HEK293 (cell line): ENCODE data around the gene CD300LG.

ENCODE experiments used
- GLIS1 ChIP-seq: fragments of 450-650 bp; formaldehyde crosslinking; IDR thresholded peaks from 2 replicates; pipeline ENCODE4 v1.5.1; 2016; ENCODE audit warnings: missing biosample characterization, missing genetic modification characterization
- WT1 ChIP-seq: fragments of 450-650 bp; formaldehyde crosslinking; IDR thresholded peaks from 2 replicates; pipeline ENCODE4 v1.5.1; 2016; ENCODE audit warnings: missing biosample characterization, missing genetic modification characterization
- ZBTB17 ChIP-seq: fragments of 450-650 bp; formaldehyde crosslinking; IDR thresholded peaks from 2 replicates; pipeline ENCODE4 v1.5.1; 2016; ENCODE audit warnings: missing biosample characterization, missing genetic modification characterization
- ZNF169 ChIP-seq: fragments of 450-650 bp; formaldehyde crosslinking; IDR thresholded peaks from 2 replicates; pipeline ENCODE4 v1.5.1; 2016; ENCODE audit warnings: missing biosample characterization, missing genetic modification characterization
- ZNF23 ChIP-seq: fragments of 450-650 bp; formaldehyde crosslinking; IDR thresholded peaks from 2 replicates; pipeline ENCODE4 v1.5.1; 2016; ENCODE audit warnings: missing biosample characterization, missing genetic modification characterization, borderline replicate concordance
- ZNF837 ChIP-seq: fragments of 450-650 bp; formaldehyde crosslinking; IDR thresholded peaks from 2 replicates; pipeline ENCODE4 v1.5.1; 2016; ENCODE audit warnings: missing biosample characterization, missing genetic modification characterization
- TF ChIP-seq, protein P1 (sequence below): fragments of 450-650 bp; formaldehyde crosslinking; IDR thresholded peaks from 2 replicates; pipeline ENCODE4 v1.5.1; 2016; ENCODE audit warnings: missing biosample characterization, missing genetic modification characterization
- TF ChIP-seq, protein P2 (sequence below): sonication (generic); formaldehyde crosslinking; IDR thresholded peaks from 2 replicates; pipeline ENCODE4 v1.8.1; 2022; ENCODE audit warnings: mild to moderate bottlenecking, moderate library complexity, missing genetic modification reagents
- TF ChIP-seq, protein P3 (sequence below): fragments of 450-650 bp; formaldehyde crosslinking; IDR thresholded peaks from 2 replicates; pipeline ENCODE4 v1.5.1; 2016; ENCODE audit warnings: missing biosample characterization, missing genetic modification characterization
- TF ChIP-seq, protein P4 (sequence below): fragments of 450-650 bp; formaldehyde crosslinking; IDR thresholded peaks from 2 replicates; pipeline ENCODE4 v1.5.1; 2016; ENCODE audit warnings: missing biosample characterization, missing genetic modification characterization

DNA sequence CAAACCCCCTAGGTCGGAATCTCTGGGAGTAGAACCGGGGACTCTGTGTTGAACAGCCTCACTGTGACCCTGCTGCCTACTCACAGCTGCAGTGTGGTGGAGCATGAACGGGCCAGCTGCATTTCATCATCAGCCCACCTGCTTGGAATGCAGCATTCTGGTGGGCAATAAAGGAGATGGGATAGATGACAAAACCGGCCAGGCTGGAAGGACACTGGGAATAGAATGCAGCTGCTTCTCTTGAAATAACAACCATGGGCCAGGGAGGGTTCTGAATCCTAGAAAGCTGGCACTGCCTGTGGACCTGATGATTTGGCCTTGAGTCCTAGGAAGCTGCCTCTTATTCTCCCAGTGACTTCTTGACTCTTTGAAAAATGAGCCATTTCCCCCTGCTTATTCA, 43.2 kb upstream of the CD300LG start:
- TF ChIP-seq ZBTB17 (tag by site-specific recombination) (no peak), ZNF837 (tag by site-specific recombination) (no peak), ZNF23 (tag by site-specific recombination) (no peak), ZNF169 (no peak), GLIS1 (tag by site-specific recombination) (no peak), WT1 (tag by site-specific recombination) (no peak)
- TF ChIP-seq, protein P1, sequence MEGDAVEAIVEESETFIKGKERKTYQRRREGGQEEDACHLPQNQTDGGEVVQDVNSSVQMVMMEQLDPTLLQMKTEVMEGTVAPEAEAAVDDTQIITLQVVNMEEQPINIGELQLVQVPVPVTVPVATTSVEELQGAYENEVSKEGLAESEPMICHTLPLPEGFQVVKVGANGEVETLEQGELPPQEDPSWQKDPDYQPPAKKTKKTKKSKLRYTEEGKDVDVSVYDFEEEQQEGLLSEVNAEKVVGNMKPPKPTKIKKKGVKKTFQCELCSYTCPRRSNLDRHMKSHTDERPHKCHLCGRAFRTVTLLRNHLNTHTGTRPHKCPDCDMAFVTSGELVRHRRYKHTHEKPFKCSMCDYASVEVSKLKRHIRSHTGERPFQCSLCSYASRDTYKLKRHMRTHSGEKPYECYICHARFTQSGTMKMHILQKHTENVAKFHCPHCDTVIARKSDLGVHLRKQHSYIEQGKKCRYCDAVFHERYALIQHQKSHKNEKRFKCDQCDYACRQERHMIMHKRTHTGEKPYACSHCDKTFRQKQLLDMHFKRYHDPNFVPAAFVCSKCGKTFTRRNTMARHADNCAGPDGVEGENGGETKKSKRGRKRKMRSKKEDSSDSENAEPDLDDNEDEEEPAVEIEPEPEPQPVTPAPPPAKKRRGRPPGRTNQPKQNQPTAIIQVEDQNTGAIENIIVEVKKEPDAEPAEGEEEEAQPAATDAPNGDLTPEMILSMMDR (tag by site-specific recombination), result no peak
- TF ChIP-seq, protein P2, sequence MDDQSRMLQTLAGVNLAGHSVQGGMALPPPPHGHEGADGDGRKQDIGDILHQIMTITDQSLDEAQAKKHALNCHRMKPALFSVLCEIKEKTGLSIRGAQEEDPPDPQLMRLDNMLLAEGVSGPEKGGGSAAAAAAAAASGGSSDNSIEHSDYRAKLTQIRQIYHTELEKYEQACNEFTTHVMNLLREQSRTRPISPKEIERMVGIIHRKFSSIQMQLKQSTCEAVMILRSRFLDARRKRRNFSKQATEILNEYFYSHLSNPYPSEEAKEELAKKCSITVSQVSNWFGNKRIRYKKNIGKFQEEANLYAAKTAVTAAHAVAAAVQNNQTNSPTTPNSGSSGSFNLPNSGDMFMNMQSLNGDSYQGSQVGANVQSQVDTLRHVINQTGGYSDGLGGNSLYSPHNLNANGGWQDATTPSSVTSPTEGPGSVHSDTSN (CRISPR knock-in tag), result no peak
- TF ChIP-seq, protein P3, sequence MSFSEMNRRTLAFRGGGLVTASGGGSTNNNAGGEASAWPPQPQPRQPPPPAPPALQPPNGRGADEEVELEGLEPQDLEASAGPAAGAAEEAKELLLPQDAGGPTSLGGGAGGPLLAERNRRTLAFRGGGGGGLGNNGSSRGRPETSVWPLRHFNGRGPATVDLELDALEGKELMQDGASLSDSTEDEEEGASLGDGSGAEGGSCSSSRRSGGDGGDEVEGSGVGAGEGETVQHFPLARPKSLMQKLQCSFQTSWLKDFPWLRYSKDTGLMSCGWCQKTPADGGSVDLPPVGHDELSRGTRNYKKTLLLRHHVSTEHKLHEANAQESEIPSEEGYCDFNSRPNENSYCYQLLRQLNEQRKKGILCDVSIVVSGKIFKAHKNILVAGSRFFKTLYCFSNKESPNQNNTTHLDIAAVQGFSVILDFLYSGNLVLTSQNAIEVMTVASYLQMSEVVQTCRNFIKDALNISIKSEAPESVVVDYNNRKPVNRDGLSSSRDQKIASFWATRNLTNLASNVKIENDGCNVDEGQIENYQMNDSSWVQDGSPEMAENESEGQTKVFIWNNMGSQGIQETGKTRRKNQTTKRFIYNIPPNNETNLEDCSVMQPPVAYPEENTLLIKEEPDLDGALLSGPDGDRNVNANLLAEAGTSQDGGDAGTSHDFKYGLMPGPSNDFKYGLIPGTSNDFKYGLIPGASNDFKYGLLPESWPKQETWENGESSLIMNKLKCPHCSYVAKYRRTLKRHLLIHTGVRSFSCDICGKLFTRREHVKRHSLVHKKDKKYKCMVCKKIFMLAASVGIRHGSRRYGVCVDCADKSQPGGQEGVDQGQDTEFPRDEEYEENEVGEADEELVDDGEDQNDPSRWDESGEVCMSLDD (tag by site-specific recombination), result no peak
- TF ChIP-seq, protein P4, sequence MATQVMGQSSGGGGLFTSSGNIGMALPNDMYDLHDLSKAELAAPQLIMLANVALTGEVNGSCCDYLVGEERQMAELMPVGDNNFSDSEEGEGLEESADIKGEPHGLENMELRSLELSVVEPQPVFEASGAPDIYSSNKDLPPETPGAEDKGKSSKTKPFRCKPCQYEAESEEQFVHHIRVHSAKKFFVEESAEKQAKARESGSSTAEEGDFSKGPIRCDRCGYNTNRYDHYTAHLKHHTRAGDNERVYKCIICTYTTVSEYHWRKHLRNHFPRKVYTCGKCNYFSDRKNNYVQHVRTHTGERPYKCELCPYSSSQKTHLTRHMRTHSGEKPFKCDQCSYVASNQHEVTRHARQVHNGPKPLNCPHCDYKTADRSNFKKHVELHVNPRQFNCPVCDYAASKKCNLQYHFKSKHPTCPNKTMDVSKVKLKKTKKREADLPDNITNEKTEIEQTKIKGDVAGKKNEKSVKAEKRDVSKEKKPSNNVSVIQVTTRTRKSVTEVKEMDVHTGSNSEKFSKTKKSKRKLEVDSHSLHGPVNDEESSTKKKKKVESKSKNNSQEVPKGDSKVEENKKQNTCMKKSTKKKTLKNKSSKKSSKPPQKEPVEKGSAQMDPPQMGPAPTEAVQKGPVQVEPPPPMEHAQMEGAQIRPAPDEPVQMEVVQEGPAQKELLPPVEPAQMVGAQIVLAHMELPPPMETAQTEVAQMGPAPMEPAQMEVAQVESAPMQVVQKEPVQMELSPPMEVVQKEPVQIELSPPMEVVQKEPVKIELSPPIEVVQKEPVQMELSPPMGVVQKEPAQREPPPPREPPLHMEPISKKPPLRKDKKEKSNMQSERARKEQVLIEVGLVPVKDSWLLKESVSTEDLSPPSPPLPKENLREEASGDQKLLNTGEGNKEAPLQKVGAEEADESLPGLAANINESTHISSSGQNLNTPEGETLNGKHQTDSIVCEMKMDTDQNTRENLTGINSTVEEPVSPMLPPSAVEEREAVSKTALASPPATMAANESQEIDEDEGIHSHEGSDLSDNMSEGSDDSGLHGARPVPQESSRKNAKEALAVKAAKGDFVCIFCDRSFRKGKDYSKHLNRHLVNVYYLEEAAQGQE, result no peak
